ENCODE measurements around the gene PGLYRP3. TPM values are rescaled to one million over a fixed set of nuclear protein-coding genes. Genes with fewer than 3 reads are reported as not detected.
"Not testable (repeated sequence)": the region's sequence is repeated elsewhere in the genome, so short reads cannot be mapped to it uniquely, and the experiment has no call there.

The PGLYRP3 gene
- total RNA-seq, 6 donors from 2014 or later: not detected

DNA sequence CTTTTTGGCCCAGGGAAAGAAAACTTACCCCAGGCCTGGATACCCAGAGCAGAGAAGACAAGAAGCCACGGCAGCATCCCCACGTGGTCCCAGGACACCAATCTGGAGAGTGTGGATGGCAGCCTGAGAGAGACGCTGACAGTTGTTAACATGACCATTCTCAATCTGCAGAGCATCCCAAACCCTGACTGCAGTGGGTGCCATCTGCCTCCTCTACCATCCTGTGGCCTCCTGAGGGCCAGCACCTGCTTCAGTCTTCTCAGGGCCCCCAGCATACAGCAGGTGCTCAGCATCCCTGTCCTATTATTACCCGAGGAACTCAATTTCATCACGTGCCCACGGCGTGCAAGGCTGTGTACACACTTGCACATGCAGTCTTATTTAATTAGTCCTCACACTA, 35.1 kb upstream of the PGLYRP3 start:
- Histone ChIP-seq H3K36me3 (no peaks in the 10 kb centered on the region), H3K27ac (no peak overlapping the region), H3K4me1 (peaks cover 4 to 25% (median 19%) of the 10 kb centered on the region in 4 donors), H3K4me3 (no peak overlapping the region), H3K9me3 (no peaks in the 10 kb centered on the region), H3K27me3 (no peaks in the 10 kb centered on the region)
- WGBS, 2 donors: 64 to 65% methylated on average over 7 of the region's 7 CpGs
- TF ChIP-seq EP300 (IDR thresholded peaks at IDR 0.05) (no peak), POLR2A (IDR thresholded peaks at IDR 0.05) (no peak), POLR2AphosphoS5 (IDR thresholded peaks at IDR 0.05) (no peak), CTCF (IDR thresholded peaks at IDR 0.05) (no peak)
- ATAC-seq (ENCODE audit: low FRiP score in 2 of 2): no peak
- no peak for DNase-seq

- H3K9me3 ChIP-seq; H3K27ac ChIP-seq; ATAC-seq (ENCODE audit: low FRiP score in 2 of 2); H3K36me3 ChIP-seq; H3K27me3 ChIP-seq; H3K4me3 ChIP-seq; DNase-seq: not testable (repeated sequence)
- peaks cover 4 to 25% (median 19%) of the 10 kb centered on the region in 4 donors for H3K4me1 ChIP-seq
- 66 to 70% methylated on average over 14 of the region's 14 CpGs for WGBS, 2 donors
Measured at GRCh38 chr1:153347049-153347448, 34.3 kb upstream of the PGLYRP3 start.

- TF ChIP-seq POLR2A (IDR thresholded peaks at IDR 0.05): no peak
- TF ChIP-seq POLR2AphosphoS5 (IDR thresholded peaks at IDR 0.05): no peak
- no peak for TF ChIP-seq EP300 (IDR thresholded peaks at IDR 0.05)
- no peak for TF ChIP-seq CTCF (IDR thresholded peaks at IDR 0.05)
- no peak overlapping the region for H3K4me3 ChIP-seq
- no peaks in the 10 kb centered on the region for H3K36me3 ChIP-seq
- DNase-seq (no peak), ATAC-seq (ENCODE audit: low FRiP score in 2 of 2) (no peak)
- WGBS, 2 donors: 23 to 31% methylated on average over 6 of the region's 6 CpGs
- no peak overlapping the region for H3K27ac ChIP-seq
- H3K9me3 ChIP-seq: no peaks in the 10 kb centered on the region
- H3K27me3 ChIP-seq: no peaks in the 10 kb centered on the region
- peaks cover 4 to 25% (median 19%) of the 10 kb centered on the region in 4 donors for H3K4me1 ChIP-seq
Measured at GRCh38 chr1:153346077-153346723, 33.4 kb upstream of the PGLYRP3 start.

GRCh38 chr1:153345187-153346076, 32.7 kb upstream of the PGLYRP3 start:
- H3K9me3 ChIP-seq: no peaks in the 10 kb centered on the region
- DNase-seq (peak in 1 of 2 donors; percentile 28), ATAC-seq (ENCODE audit: low FRiP score in 2 of 2) (no peak)
- H3K27me3 ChIP-seq: no peaks in the 10 kb centered on the region
- H3K36me3 ChIP-seq: no peaks in the 10 kb centered on the region
- no peak overlapping the region for H3K27ac ChIP-seq
- peaks cover 4 to 25% (median 19%) of the 10 kb centered on the region in 4 donors for H3K4me1 ChIP-seq
- 76 to 83% methylated on average over 14 of the region's 14 CpGs for WGBS, 2 donors
- no peak overlapping the region for H3K4me3 ChIP-seq
- TF ChIP-seq POLR2A (IDR thresholded peaks at IDR 0.05) (no peak), CTCF (IDR thresholded peaks at IDR 0.05) (no peak), POLR2AphosphoS5 (IDR thresholded peaks at IDR 0.05) (no peak), EP300 (IDR thresholded peaks at IDR 0.05) (no peak)

GRCh38 chr1:153344718-153345025, 31.9 kb upstream of the PGLYRP3 start:
- Histone ChIP-seq H3K27ac (no peak overlapping the region), H3K4me3 (no peak overlapping the region), H3K27me3 (no peaks in the 10 kb centered on the region), H3K9me3 (no peaks in the 10 kb centered on the region), H3K4me1 (peaks cover 4 to 25% (median 19%) of the 10 kb centered on the region in 4 donors), H3K36me3 (no peaks in the 10 kb centered on the region)
- DNase-seq (peak in 1 of 2 donors; percentile 75), ATAC-seq (ENCODE audit: low FRiP score in 2 of 2) (peak; percentile 47 to 66)
- 24 to 39% methylated on average over 3 of the region's 3 CpGs for WGBS, 2 donors
- TF ChIP-seq POLR2AphosphoS5 (IDR thresholded peaks at IDR 0.05): no peak
- no peak for TF ChIP-seq POLR2A (IDR thresholded peaks at IDR 0.05)
- no peak for TF ChIP-seq EP300 (IDR thresholded peaks at IDR 0.05)
- no peak for TF ChIP-seq CTCF (IDR thresholded peaks at IDR 0.05)

Data from upper lobe of left lung (tissue), 6 donors.